Hepatocyte (in vitro differentiated cells): ENCODE data around the gene TLCD3B.

Source experiments
- CTCF ChIP-seq: fragments of 200-600 bp; sonication (generic); IDR thresholded peaks from 2 replicates; pipeline ENCODE4 v1.5.1; 2016; ENCODE audit warnings: antibody characterized with exemption, mild to moderate bottlenecking; ENCODE audit not compliant: poor library complexity
- EZH2phosphoT487 ChIP-seq: fragments of 200-600 bp; sonication (generic); IDR thresholded peaks from one replicate; pipeline ENCODE4 v1.6.1; 2018; ENCODE audit warnings: antibody characterized with exemption, mild to moderate bottlenecking, low read depth, moderate library complexity; ENCODE audit not compliant: unreplicated experiment, severe bottlenecking

- TF ChIP-seq CTCF (no peak), EZH2phosphoT487 (no peak)
Observed at GRCh38 chr16:30004811-30005242, 26.2 kb downstream of the TLCD3B start.
